PC-3 (cell line): Measurements from ENCODE around the gene NLGN2. TPM values are rescaled to one million over a fixed set of nuclear protein-coding genes. Genes with fewer than 3 reads are reported as not detected.

Experiments
- ATAC-seq: fragments of 200-7000 bp; cut with Tn5 transposase; 2 replicates; pipeline ENCODE4 v1.9.1; 2020; ENCODE audit warnings: mild to moderate bottlenecking, moderate library complexity
- BruUV-seq: library from RNA; stranded (reverse); fragments of 400-500 nt; replicated peaks from 2 replicates; lab custom pipeline; 2021; lab: Mats Ljungman, UMichigan
- CTCF ChIA-PET: fragments of 300-600 bp; sonication (Branson Sonifier 250); formaldehyde crosslinking; loops from one replicate; lab custom pipeline; 2022; ENCODE audit warnings: antibody characterized with exemption; lab: Charles Lee
- POLR2A ChIA-PET: fragments of 300-600 bp; sonication (Branson Sonifier 250); formaldehyde crosslinking; loops from one replicate; lab custom pipeline; 2022; ENCODE audit warnings: antibody characterized with exemption; ENCODE audit not compliant: unreplicated experiment; lab: Charles Lee
- DNase-seq: peaks from one replicate; pipeline ENCODE4 v3.0.0-alpha.2; 2015
- H2AFZ ChIP-seq: fragments of 300-600 bp; sonication (generic); 2 replicates; pipeline ENCODE4 v1.6.0; 2016; ENCODE audit warnings: antibody characterized with exemption, low read length
- H3F3A ChIP-seq: fragments of 300-600 bp; sonication (generic); one replicate; pipeline ENCODE4 v1.6.0; 2017; ENCODE audit warnings: antibody characterized with exemption, low read length, control low read depth, mild to moderate bottlenecking; ENCODE audit not compliant: unreplicated experiment
- H3K27ac ChIP-seq: fragments of 300-600 bp; sonication (generic); 2 replicates; pipeline ENCODE4 v1.5.1; 2016; ENCODE audit warnings: mild to moderate bottlenecking, low read length
- H3K27me3 ChIP-seq: fragments of 300-600 bp; sonication (generic); 2 replicates; pipeline ENCODE4 v1.6.1; 2016; ENCODE audit warnings: low read length, mixed read lengths
- H3K36me3 ChIP-seq: fragments of 300-600 bp; sonication (generic); 2 replicates; pipeline ENCODE4 v1.6.1; 2016; ENCODE audit warnings: low read depth, mixed run types, low read length, mixed read lengths
- H3K4me1 ChIP-seq: fragments of 300-600 bp; sonication (generic); 2 replicates; pipeline ENCODE4 v1.5.1; 2016; ENCODE audit warnings: low read length; ENCODE audit not compliant: insufficient read depth
- H3K4me2 ChIP-seq: fragments of 300-600 bp; sonication (generic); 2 replicates; pipeline ENCODE4 v1.6.0; 2016; ENCODE audit warnings: low read length
- H3K4me3 ChIP-seq: fragments of 300-600 bp; sonication (generic); 2 replicates; pipeline ENCODE4 v1.5.1; 2016; ENCODE audit warnings: mild to moderate bottlenecking, low read length, mixed read lengths
- H3K79me2 ChIP-seq: fragments of 300-600 bp; sonication (generic); 2 replicates; pipeline ENCODE4 v1.6.1; 2017; ENCODE audit warnings: low read length, mixed read lengths
- H3K9ac ChIP-seq: fragments of 300-600 bp; sonication (generic); 2 replicates; pipeline ENCODE4 v1.6.0; 2016; ENCODE audit warnings: mild to moderate bottlenecking, low read length
- H3K9me2 ChIP-seq: fragments of 300-600 bp; sonication (generic); replicated peaks from 2 replicates; pipeline ENCODE4 v1.6.1; 2016; ENCODE audit warnings: mixed run types, low read length, mixed read lengths
- H3K9me3 ChIP-seq: fragments of 300-600 bp; sonication (generic); 2 replicates; pipeline ENCODE4 v1.6.1; 2016; ENCODE audit warnings: low read length, mixed read lengths
- H4K20me1 ChIP-seq: fragments of 300-600 bp; sonication (generic); 2 replicates; pipeline ENCODE4 v1.6.1; 2016; ENCODE audit warnings: low read length, mixed read lengths
- EZH2 ChIP-seq: fragments of 300-600 bp; sonication (generic); IDR thresholded peaks from one replicate; pipeline ENCODE4 v1.6.1; 2017; ENCODE audit warnings: antibody characterized with exemption, mild to moderate bottlenecking, low read length; ENCODE audit not compliant: unreplicated experiment
- EZH2phosphoT487 ChIP-seq: fragments of 300-600 bp; sonication (generic); IDR thresholded peaks from 2 replicates; pipeline ENCODE4 v1.6.1; 2018; ENCODE audit warnings: mild to moderate bottlenecking, antibody characterized with exemption, low read length, borderline replicate concordance
- intact Hi-C: fragments of 100-400 bp; cut with micrococcal nuclease; formaldehyde crosslinking; loops from 2 replicates; pipeline ENCODE4 v1.9.0; 2023
- total RNA-seq: library from RNA; depleted of rRNA; stranded (reverse); fragments of >200 nt; gene quantifications from 2 replicates; pipeline ENCODE4 v1.2.3, GENCODE V29; 2014
- TF ChIP-seq, protein P1 (sequence below): fragments of 300-600 bp; sonication (generic); conservative IDR thresholded peaks from 2 replicates; pipeline ENCODE4 v1.5.1; 2017; ENCODE audit warnings: antibody characterized with exemption, low read depth, mild to moderate bottlenecking, low read length

Gene NLGN2
- total RNA-seq, 1 experiment from 2014 or later, result 7.4 TPM

DNA sequence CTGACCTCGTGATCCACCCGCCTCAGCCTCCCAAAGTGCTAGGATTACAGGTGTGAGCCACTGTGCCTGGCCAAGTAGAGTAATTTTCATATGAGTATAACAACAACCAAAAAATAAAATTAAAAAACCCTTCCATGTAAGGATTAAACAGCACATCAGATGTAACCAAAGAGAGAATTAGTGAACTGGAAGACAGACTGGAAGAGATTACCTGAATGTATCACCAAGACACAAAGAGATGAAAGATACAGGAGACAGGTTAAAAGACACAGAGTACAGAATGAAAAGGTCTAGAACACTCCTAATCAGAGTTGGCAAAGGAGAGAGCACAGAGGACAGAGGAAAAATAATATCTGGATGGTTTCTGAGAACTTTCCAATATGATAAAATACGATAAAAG is 28.5 kb upstream of the NLGN2 start:
- no peaks in the 10 kb centered on the region for H3K36me3 ChIP-seq
- ChIA-PET CTCF (no interaction called here), POLR2A (no interaction called here)
- H3K27me3 ChIP-seq, result no peaks in the 10 kb centered on the region
- TF ChIP-seq, protein P1, sequence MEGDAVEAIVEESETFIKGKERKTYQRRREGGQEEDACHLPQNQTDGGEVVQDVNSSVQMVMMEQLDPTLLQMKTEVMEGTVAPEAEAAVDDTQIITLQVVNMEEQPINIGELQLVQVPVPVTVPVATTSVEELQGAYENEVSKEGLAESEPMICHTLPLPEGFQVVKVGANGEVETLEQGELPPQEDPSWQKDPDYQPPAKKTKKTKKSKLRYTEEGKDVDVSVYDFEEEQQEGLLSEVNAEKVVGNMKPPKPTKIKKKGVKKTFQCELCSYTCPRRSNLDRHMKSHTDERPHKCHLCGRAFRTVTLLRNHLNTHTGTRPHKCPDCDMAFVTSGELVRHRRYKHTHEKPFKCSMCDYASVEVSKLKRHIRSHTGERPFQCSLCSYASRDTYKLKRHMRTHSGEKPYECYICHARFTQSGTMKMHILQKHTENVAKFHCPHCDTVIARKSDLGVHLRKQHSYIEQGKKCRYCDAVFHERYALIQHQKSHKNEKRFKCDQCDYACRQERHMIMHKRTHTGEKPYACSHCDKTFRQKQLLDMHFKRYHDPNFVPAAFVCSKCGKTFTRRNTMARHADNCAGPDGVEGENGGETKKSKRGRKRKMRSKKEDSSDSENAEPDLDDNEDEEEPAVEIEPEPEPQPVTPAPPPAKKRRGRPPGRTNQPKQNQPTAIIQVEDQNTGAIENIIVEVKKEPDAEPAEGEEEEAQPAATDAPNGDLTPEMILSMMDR, result no peak
- TF ChIP-seq EZH2phosphoT487 (no peak), EZH2 (no peak)
- intact Hi-C loops, result no loop called here
- no peaks in the 10 kb centered on the region for H3K9me3 ChIP-seq
- H3K4me2 ChIP-seq, result no peak overlapping the region
- ATAC-seq (no peak), DNase-seq (no peak)
- BruUV-seq, result no TSS peak
- H3K9me2 ChIP-seq, result no peaks in the 10 kb centered on the region
- H3K27ac ChIP-seq, result no peak overlapping the region
- peaks cover 4% of the 10 kb centered on the region; the same call in 1 of the 2 replicates for H3K79me2 ChIP-seq
- no peak overlapping the region for H2AFZ ChIP-seq
- H3F3A ChIP-seq, result no peaks in the 10 kb centered on the region
- H3K4me1 ChIP-seq, result peaks cover 6% of the 10 kb centered on the region; the same call in 1 of the 2 replicates
- no peak overlapping the region for H3K9ac ChIP-seq
- H3K4me3 ChIP-seq, result no peak overlapping the region
- no peaks in the 10 kb centered on the region for H4K20me1 ChIP-seq

DNA sequence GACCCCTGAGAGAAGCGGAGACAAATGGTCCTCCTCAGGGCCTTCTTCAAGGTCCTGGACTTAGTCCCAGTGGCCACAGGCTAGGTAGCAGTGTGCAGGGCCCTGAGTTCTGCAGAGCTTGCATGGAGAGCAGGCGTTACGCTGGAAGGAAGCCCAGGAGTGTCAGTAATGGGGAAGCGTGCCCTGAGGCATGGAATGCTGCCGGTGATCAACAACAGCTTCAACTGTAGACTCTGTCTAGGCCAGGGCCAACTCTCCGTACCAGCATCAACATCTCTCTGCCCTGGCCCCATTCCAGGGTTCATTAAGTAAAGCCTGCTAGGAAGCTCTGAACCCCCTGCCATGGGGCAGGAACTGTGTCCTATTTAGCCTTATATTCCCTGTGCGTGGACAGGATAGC is 27.3 kb upstream of the NLGN2 start:
- peak overlapping the region; percentile 87 for H3K4me3 ChIP-seq
- H3K4me2 ChIP-seq, result peak overlapping the region; percentile 95
- H3K9ac ChIP-seq, result peak overlapping the region; percentile 73
- peaks cover 6% of the 10 kb centered on the region; the same call in 1 of the 2 replicates for H3K4me1 ChIP-seq
- TF ChIP-seq EZH2 (no peak), EZH2phosphoT487 (no peak)
- TF ChIP-seq, protein P1, result no peak
- no peaks in the 10 kb centered on the region for H3K27me3 ChIP-seq
- no TSS peak for BruUV-seq
- no peaks in the 10 kb centered on the region for H3K9me2 ChIP-seq
- ATAC-seq, result no peak
- peak overlapping the region; percentile 86 for H2AFZ ChIP-seq
- intact Hi-C loops, result no loop called here
- POLR2A ChIA-PET, result no interaction called here
- no peak overlapping the region for H3K27ac ChIP-seq
- DNase-seq, result peak; percentile 11
- no peaks in the 10 kb centered on the region for H3K36me3 ChIP-seq
- H3K9me3 ChIP-seq, result no peaks in the 10 kb centered on the region
- CTCF ChIA-PET, result no interaction called here
- peaks cover 4% of the 10 kb centered on the region; the same call in 1 of the 2 replicates for H3K79me2 ChIP-seq
- no peaks in the 10 kb centered on the region for H3F3A ChIP-seq
- H4K20me1 ChIP-seq, result no peaks in the 10 kb centered on the region

DNA sequence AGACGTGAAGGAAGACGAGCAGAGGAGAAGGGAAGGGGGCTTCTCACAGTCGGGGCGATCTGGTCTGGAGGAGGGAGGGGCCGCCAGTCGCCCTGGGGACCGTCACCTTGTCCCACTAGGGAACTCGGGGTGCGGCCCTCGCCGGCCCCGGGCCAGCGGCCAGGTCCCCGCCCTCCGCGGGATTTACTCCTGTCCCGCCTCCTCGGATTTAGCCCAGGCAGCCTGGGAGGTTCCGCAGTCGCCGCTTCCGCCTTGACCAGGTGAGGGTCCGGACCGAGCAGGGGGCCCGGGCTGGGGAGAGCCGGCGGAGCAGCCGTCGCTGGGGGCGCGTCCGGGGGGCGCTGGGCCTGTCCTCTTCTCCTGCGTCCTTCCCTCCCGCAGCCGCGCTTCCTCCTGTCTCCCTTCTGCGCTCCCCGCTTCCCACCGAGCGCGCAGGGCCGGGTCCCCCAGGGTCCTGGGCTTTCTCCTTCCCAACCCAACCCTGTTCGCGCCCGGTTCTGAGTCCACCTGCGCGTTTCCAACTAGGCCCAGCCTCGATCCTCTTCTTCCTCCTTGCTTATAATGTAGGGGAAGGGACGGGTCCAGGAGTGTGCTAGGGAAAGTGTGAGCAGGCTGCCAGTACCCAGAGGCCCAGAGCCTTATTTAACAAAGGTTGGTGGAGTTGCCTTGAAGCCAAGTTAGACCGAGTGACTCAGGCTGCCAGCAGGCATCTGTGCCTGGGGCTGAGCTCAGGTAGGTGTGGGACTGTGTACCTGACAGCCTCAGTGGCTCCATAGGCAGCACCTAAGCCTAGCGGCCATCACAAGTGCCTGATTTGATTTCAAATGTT is 26.6 kb upstream of the NLGN2 start, which contains the start of gene TNK1:
Gene TNK1 (plus strand): TSS at position 235 of the 829 bp plus-strand sequence. CDS start 1,838 bp downstream, outside the sequence.
- no peaks in the 10 kb centered on the region for H3K9me3 ChIP-seq
- H3K79me2 ChIP-seq, result peaks cover 4% of the 10 kb centered on the region; the same call in 1 of the 2 replicates
- intact Hi-C loops, result no loop called here
- H3K9ac ChIP-seq, result peak within 1 kb of the TSS; percentile 73
- ChIA-PET POLR2A (interaction anchor here (0.6 kb wide), 1 partner anchor 19 kb away, joined by 3 read pairs; no protein-coding TSS in a partner anchor), CTCF (no interaction called here)
- no peaks in the 10 kb centered on the region for H4K20me1 ChIP-seq
- H3F3A ChIP-seq, result no peaks in the 10 kb centered on the region
- DNase-seq, result peak; percentile 49
- peak within 1 kb of the TSS; percentile 95 for H3K4me2 ChIP-seq
- H3K9me2 ChIP-seq, result no peaks in the 10 kb centered on the region
- H2AFZ ChIP-seq, result peak within 1 kb of the TSS; percentile 86
- H3K4me1 ChIP-seq, result peaks cover 6% of the 10 kb centered on the region; the same call in 1 of the 2 replicates
- no peak within 1 kb of the TSS for H3K27ac ChIP-seq
- no TSS peak for BruUV-seq
- H3K36me3 ChIP-seq, result no peaks in the 10 kb centered on the region
- peak within 1 kb of the TSS; percentile 87 for H3K4me3 ChIP-seq
- ATAC-seq, result peak; percentile 74
- TF ChIP-seq, protein P1, result no peak
- TF ChIP-seq EZH2phosphoT487 (no peak), EZH2 (no peak)
- H3K27me3 ChIP-seq, result no peaks in the 10 kb centered on the region
